Measurements from ENCODE around the gene GRIK1.

The GRIK1 gene

DNA sequence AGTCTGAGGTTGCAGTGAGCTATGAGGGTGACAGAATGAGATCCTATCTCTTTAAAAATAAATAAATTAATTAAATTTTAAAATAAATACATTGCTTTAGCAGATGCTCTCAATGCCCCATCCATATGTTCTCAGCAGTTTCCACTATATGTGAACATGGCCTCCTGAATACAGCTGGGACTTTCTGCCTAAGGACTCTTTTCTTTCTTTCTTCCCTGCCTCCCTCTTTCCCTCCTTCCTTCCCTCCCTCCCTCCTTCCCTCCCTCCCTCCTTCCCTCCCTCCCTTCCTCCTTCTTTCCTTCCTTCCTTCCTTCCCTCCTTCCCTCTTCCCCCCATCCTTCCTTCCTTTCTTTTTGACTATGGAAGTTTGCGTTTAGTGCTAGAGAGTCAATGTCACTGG lies 10.2 kb upstream of the GRIK1 start:
- no peak overlapping the region for H4K91ac ChIP-seq (ENCODE audit: low read depth, low read length)
- H3K9me3 ChIP-seq (ENCODE audit: insufficient read depth, low read depth, low read length): no peaks in the 10 kb centered on the region
- no CpG with 5 or more reads among the region's 1 CpG for WGBS (ENCODE audit: extremely low coverage, insufficient coverage, insufficient read length)
- H3K9ac ChIP-seq (ENCODE audit: low read length): no peak overlapping the region
- no peak overlapping the region for H4K8ac ChIP-seq (ENCODE audit: low read depth, low read length)
- H3K27ac ChIP-seq (ENCODE audit: low read depth, low read length): no peak overlapping the region
- H2BK12ac ChIP-seq (ENCODE audit: low read length): no peak overlapping the region
- H2BK120ac ChIP-seq (ENCODE audit: insufficient read depth, low read length, poor library complexity): no peak overlapping the region
- H3K4me2 ChIP-seq (ENCODE audit: low read length): no peak overlapping the region
- no peak overlapping the region for H3K23ac ChIP-seq (ENCODE audit: low read length)
- DNase-seq: no peak
- no peak overlapping the region for H3K14ac ChIP-seq (ENCODE audit: low read length)
- no peaks in the 10 kb centered on the region for H3K79me1 ChIP-seq (ENCODE audit: low read length)
- H2AFZ ChIP-seq (ENCODE audit: insufficient read depth, low read length, poor library complexity): no peak overlapping the region
- no peak overlapping the region for H3K4ac ChIP-seq (ENCODE audit: low read depth, low read length)
- H4K12ac ChIP-seq (ENCODE audit: low read depth, low read length): no peak overlapping the region
- H2AK5ac ChIP-seq (ENCODE audit: low read length): no peak overlapping the region
- H2BK5ac ChIP-seq (ENCODE audit: low read depth, low read length, poor library complexity): no peak overlapping the region
- H3K4me3 ChIP-seq (ENCODE audit: low read depth, low read length): no peak overlapping the region
- no peaks in the 10 kb centered on the region for H3K36me3 ChIP-seq (ENCODE audit: control insufficient read depth in 1 of 2, insufficient read depth in 2 of 2, low read length in 2 of 2)
- H3K79me2 ChIP-seq (ENCODE audit: control insufficient read depth, insufficient read depth, low read length, poor library complexity): no peaks in the 10 kb centered on the region
- peaks cover 0 to 2% of the 10 kb centered on the region in 2 experiments for H3K4me1 ChIP-seq (ENCODE audit: control insufficient read depth in 1 of 2, insufficient read depth in 2 of 2, low read length in 2 of 2)
- H3K27me3 ChIP-seq (ENCODE audit: insufficient read depth, low read length): no peaks in the 10 kb centered on the region
- no peak overlapping the region for H3K18ac ChIP-seq (ENCODE audit: low read length)

DNA sequence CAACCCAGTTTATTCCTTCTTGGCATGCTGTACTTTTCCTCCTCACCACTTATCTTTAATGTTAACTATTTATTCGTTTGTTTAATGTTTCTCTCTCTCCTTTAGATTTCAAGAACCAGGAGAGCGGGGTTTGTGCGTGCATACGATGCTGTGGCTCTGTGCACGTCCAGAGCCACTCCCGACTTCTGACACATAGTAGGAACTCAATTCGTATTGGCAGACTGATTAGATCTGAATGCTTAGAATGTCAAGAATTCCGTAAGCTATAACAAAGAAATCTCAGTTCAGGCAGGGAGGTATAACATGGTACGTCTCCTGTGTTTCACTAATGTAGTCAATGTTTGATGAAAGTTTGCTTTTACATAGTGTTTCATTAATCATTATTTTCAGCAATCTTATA lies 7.3 kb upstream of the GRIK1 start:
- Histone ChIP-seq H3K4me2 (ENCODE audit: low read length) (no peak overlapping the region), H3K27me3 (ENCODE audit: insufficient read depth, low read length) (no peaks in the 10 kb centered on the region), H3K36me3 (ENCODE audit: control insufficient read depth in 1 of 2, insufficient read depth in 2 of 2, low read length in 2 of 2) (no peaks in the 10 kb centered on the region), H2BK12ac (ENCODE audit: low read length) (no peak overlapping the region), H3K27ac (ENCODE audit: low read depth, low read length) (no peak overlapping the region), H3K4ac (ENCODE audit: low read depth, low read length) (no peak overlapping the region), H2BK5ac (ENCODE audit: low read depth, low read length, poor library complexity) (no peak overlapping the region), H3K14ac (ENCODE audit: low read length) (no peak overlapping the region), H3K4me1 (ENCODE audit: control insufficient read depth in 1 of 2, insufficient read depth in 2 of 2, low read length in 2 of 2) (no peaks in the 10 kb centered on the region), H3K9ac (ENCODE audit: low read length) (no peak overlapping the region), H4K8ac (ENCODE audit: low read depth, low read length) (no peak overlapping the region), H2AFZ (ENCODE audit: insufficient read depth, low read length, poor library complexity) (no peak overlapping the region), H3K79me2 (ENCODE audit: control insufficient read depth, insufficient read depth, low read length, poor library complexity) (no peaks in the 10 kb centered on the region), H2BK120ac (ENCODE audit: insufficient read depth, low read length, poor library complexity) (no peak overlapping the region), H3K4me3 (ENCODE audit: low read depth, low read length) (no peak overlapping the region), H2AK5ac (ENCODE audit: low read length) (no peak overlapping the region), H3K23ac (ENCODE audit: low read length) (no peak overlapping the region), H3K9me3 (ENCODE audit: insufficient read depth, low read depth, low read length) (no peaks in the 10 kb centered on the region), H4K12ac (ENCODE audit: low read depth, low read length) (no peak overlapping the region), H3K18ac (ENCODE audit: low read length) (no peak overlapping the region), H4K91ac (ENCODE audit: low read depth, low read length) (no peak overlapping the region), H3K79me1 (ENCODE audit: low read length) (no peaks in the 10 kb centered on the region)
- no peak for DNase-seq
- no CpG with 5 or more reads among the region's 9 CpGs for WGBS (ENCODE audit: extremely low coverage, insufficient coverage, insufficient read length)

GRCh38 chr21:29943885-29944284 lies 4.1 kb upstream of the GRIK1 start:
- peaks cover 3 to 10% of the 10 kb centered on the region in 2 experiments for H3K4me1 ChIP-seq (ENCODE audit: control insufficient read depth in 1 of 2, insufficient read depth in 2 of 2, low read length in 2 of 2)
- peaks cover 3% of the 10 kb centered on the region for H3K9me3 ChIP-seq (ENCODE audit: insufficient read depth, low read depth, low read length)
- H2AK5ac ChIP-seq (ENCODE audit: low read length): no peak overlapping the region
- H4K91ac ChIP-seq (ENCODE audit: low read depth, low read length): no peak overlapping the region
- DNase-seq: no peak
- no peak overlapping the region for H3K4me2 ChIP-seq (ENCODE audit: low read length)
- no peak overlapping the region for H3K4me3 ChIP-seq (ENCODE audit: low read depth, low read length)
- no peak overlapping the region for H2AFZ ChIP-seq (ENCODE audit: insufficient read depth, low read length, poor library complexity)
- H3K27ac ChIP-seq (ENCODE audit: low read depth, low read length): no peak overlapping the region
- WGBS (ENCODE audit: extremely low coverage, insufficient coverage, insufficient read length): no CpG with 5 or more reads among the region's 4 CpGs
- no peak overlapping the region for H2BK120ac ChIP-seq (ENCODE audit: insufficient read depth, low read length, poor library complexity)
- H3K14ac ChIP-seq (ENCODE audit: low read length): no peak overlapping the region
- no peak overlapping the region for H4K8ac ChIP-seq (ENCODE audit: low read depth, low read length)
- no peaks in the 10 kb centered on the region for H3K79me2 ChIP-seq (ENCODE audit: control insufficient read depth, insufficient read depth, low read length, poor library complexity)
- H3K79me1 ChIP-seq (ENCODE audit: low read length): no peaks in the 10 kb centered on the region
- no peak overlapping the region for H2BK12ac ChIP-seq (ENCODE audit: low read length)
- H3K27me3 ChIP-seq (ENCODE audit: insufficient read depth, low read length): peaks cover 16% of the 10 kb centered on the region
- H3K4ac ChIP-seq (ENCODE audit: low read depth, low read length): no peak overlapping the region
- H2BK5ac ChIP-seq (ENCODE audit: low read depth, low read length, poor library complexity): no peak overlapping the region
- H3K9ac ChIP-seq (ENCODE audit: low read length): no peak overlapping the region
- H3K23ac ChIP-seq (ENCODE audit: low read length): no peak overlapping the region
- no peaks in the 10 kb centered on the region for H3K36me3 ChIP-seq (ENCODE audit: control insufficient read depth in 1 of 2, insufficient read depth in 2 of 2, low read length in 2 of 2)
- H3K18ac ChIP-seq (ENCODE audit: low read length): no peak overlapping the region
- no peak overlapping the region for H4K12ac ChIP-seq (ENCODE audit: low read depth, low read length)

GRCh38 chr21:29942034-29942433 lies 2.2 kb upstream of the GRIK1 start:
- Histone ChIP-seq H3K36me3 (ENCODE audit: control insufficient read depth in 1 of 2, insufficient read depth in 2 of 2, low read length in 2 of 2) (no peaks in the 10 kb centered on the region), H4K12ac (ENCODE audit: low read depth, low read length) (no peak overlapping the region), H2AFZ (ENCODE audit: insufficient read depth, low read length, poor library complexity) (no peak overlapping the region), H3K23ac (ENCODE audit: low read length) (no peak overlapping the region), H3K4me1 (ENCODE audit: control insufficient read depth in 1 of 2, insufficient read depth in 2 of 2, low read length in 2 of 2) (peaks cover 3 to 11% of the 10 kb centered on the region in 2 experiments), H3K79me2 (ENCODE audit: control insufficient read depth, insufficient read depth, low read length, poor library complexity) (no peaks in the 10 kb centered on the region), H2BK5ac (ENCODE audit: low read depth, low read length, poor library complexity) (no peak overlapping the region), H3K4ac (ENCODE audit: low read depth, low read length) (no peak overlapping the region), H3K18ac (ENCODE audit: low read length) (no peak overlapping the region), H3K4me2 (ENCODE audit: low read length) (no peak overlapping the region), H2AK5ac (ENCODE audit: low read length) (no peak overlapping the region), H3K9ac (ENCODE audit: low read length) (no peak overlapping the region), H3K4me3 (ENCODE audit: low read depth, low read length) (no peak overlapping the region), H3K27ac (ENCODE audit: low read depth, low read length) (no peak overlapping the region), H4K8ac (ENCODE audit: low read depth, low read length) (no peak overlapping the region), H2BK12ac (ENCODE audit: low read length) (no peak overlapping the region), H3K27me3 (ENCODE audit: insufficient read depth, low read length) (peaks cover 26% of the 10 kb centered on the region), H4K91ac (ENCODE audit: low read depth, low read length) (no peak overlapping the region), H3K79me1 (ENCODE audit: low read length) (no peaks in the 10 kb centered on the region), H3K9me3 (ENCODE audit: insufficient read depth, low read depth, low read length) (peaks cover 5% of the 10 kb centered on the region), H2BK120ac (ENCODE audit: insufficient read depth, low read length, poor library complexity) (no peak overlapping the region), H3K14ac (ENCODE audit: low read length) (no peak overlapping the region)
- no peak for DNase-seq
- no CpG with 5 or more reads among the region's 1 CpG for WGBS (ENCODE audit: extremely low coverage, insufficient coverage, insufficient read length)

Data from trophoblast cell (in vitro differentiated cells and primary cell).